HG03342 (cell line): Measurements from ENCODE around the gene SEC24D.
"Not testable (repeated sequence)": the region's sequence is repeated elsewhere in the genome, so short reads cannot be mapped to it uniquely, and the experiment has no call there.

Experiments used
- ATAC-seq: cut with Tn5 transposase; IDR thresholded peaks from one replicate; pipeline ENCODE4 v1.9.1; 2021; ENCODE audit warnings: mild to moderate bottlenecking, moderate library complexity; ENCODE audit not compliant: unreplicated experiment

Gene SEC24D

DNA sequence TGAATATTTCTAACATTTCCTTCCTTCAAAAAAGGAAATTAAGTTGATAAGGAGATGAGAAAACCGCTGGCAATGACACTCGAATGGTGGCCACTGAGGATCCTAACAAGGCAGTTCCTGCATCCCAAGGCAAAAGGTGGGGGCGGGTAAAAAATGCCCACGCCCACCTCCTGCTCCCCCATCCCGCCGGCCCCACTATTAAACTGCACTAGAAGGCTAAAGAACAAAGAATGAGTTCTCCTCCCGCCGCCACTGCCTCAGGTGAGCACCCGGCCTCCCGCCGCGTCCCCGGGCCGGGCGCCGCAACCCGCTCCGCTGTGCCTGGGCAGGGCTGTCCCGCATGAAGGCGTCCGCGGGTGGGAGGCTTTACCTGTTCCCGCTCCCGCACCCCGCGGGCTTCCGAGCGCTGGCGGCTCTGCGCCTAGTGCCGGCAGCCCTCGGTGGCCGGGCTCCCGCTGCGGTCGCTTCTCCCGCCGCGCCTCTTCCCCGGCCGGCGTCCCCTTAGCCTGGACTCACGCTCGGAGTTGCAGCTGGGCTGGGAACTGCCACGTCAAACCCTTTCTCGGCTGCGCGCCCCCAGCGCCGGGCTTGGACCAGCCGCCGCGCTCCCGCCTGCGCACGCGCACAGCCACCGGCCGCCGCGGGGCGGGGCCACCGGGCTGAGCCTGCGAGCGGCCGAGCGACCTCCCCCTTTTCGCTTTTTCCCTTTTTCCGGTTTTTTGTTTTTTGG is at the start of gene SEC24D:
TSS of gene SEC24D (minus strand) at position 556 of the 730 bp plus-strand sequence. CDS start 2,430 bp downstream, outside the sequence.
- peak; percentile 64 for ATAC-seq

DNA sequence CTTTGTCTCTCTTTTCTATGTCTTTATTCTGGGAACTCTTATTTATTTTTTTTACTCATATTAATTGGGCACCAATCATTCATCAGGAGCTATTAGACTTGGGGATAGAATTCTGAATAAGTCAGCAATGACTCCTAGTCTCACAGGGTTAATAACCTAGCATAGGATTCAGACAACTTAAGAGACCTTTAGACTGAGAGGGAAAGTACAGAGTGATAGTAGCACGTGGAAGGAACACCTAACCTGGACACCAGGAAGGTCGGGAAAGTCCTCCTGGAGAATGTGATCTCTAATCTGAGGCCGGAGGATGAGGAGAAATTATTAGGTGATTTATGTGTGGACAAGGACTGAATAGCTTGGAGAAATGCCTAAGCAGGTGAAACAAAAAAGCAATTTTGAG is 48.8 kb upstream of the SEC24D start:
- no peak for ATAC-seq

DNA sequence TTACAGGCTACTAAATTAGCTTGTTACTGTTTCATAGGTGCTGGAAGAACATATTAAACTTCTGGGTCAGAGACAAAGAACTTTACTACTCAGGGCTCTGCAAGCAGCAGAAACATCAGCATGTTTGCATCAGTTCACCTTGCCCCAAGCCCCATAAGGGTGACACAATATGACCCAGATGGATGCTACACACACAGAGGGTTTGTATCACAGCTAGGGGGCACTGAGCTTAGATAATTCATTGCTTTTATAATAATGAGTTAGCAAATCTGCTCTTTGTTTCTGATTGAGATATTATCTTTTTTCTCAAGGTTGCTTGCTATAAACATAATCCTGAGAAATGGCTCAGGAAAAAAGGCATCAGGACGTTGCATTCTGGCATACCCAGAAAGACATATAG is 47.9 kb upstream of the SEC24D start:
- ATAC-seq: no peak

GRCh38 chr4:118881512-118882146 is 45.7 kb upstream of the SEC24D start:
- no peak for ATAC-seq

GRCh38 chr4:118879409-118879808 is 43.5 kb upstream of the SEC24D start:
- no peak for ATAC-seq

DNA sequence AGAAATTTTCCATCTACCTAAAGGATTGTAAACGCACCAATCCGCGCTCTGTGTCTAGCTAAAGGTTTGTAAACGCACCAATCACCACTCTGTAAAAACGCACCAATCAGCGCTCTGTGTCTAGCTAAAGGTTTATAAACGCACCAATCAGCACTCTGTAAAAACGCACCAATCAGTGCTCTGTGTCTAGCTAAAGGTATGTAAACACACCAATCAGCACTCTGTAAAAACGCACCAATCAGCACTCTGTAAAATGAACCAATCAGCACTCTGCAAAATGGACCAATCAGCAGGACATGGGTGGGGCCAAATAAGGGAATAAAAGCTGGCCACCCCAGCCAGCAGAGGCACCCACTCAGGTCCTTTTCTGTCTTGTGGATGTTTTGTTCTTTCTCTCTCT is 42.6 kb upstream of the SEC24D start:
- ATAC-seq: not testable (repeated sequence)

GRCh38 chr4:118877797-118878196 is 41.9 kb upstream of the SEC24D start:
- ATAC-seq: no peak

GRCh38 chr4:118872181-118872580 is 36.3 kb upstream of the SEC24D start:
- ATAC-seq: no peak

GRCh38 chr4:118869808-118870342 is 33.9 kb upstream of the SEC24D start:
- ATAC-seq: no peak

DNA sequence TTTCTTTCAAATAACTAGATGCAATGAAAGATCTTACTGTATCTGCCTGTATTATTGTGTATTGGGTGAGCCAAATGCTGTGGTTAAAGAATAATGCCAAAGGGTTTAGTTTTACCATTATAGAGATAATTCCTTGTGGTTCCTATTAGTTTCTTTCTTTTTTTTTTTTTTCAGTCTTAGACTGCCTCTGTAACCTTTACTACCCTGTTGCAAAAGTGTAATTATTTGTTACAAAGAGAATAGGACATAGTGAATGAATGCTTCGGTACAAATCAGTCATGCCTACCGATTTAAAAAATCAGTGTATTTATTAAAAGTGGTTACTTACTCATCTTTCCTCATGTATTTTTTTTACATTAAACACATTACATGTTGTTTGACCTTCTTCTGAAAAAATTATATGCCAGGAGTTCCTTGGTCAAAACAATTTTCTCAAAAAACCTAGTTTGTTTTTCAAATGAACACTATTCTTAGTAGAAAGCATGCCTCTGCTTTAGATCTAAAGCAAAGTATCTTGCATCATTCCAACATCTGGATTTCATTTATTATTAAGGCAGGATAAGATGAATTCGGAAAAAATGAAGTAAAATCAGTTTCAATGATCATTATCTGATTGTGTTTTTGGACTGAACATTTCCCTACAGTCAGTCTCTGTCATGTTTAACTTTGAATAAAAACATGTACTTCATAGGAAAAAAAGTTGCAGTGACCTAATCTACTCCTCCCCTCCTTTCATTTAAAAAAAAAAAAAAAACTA is 31.6 kb upstream of the SEC24D start:
- no peak for ATAC-seq

DNA sequence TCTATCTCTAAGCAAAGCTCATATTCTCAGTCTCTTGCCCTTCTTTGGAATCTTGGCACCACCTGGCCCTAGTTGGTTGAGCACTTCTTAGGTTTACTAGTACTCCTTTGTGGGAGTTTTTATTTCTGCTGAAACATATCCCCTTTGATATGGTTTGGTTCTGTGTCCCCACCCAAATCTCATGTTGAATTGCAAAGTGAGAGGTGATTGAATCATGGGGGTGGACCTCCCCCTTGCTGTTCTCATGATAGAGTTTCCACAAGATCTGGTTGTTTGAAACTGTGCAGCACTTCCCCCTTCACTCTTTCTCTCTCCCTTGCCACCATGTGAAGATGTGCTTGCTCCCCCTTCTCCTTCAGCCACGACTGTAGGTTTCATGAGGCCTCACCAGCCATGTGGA is 30.5 kb upstream of the SEC24D start:
- no peak for ATAC-seq

DNA sequence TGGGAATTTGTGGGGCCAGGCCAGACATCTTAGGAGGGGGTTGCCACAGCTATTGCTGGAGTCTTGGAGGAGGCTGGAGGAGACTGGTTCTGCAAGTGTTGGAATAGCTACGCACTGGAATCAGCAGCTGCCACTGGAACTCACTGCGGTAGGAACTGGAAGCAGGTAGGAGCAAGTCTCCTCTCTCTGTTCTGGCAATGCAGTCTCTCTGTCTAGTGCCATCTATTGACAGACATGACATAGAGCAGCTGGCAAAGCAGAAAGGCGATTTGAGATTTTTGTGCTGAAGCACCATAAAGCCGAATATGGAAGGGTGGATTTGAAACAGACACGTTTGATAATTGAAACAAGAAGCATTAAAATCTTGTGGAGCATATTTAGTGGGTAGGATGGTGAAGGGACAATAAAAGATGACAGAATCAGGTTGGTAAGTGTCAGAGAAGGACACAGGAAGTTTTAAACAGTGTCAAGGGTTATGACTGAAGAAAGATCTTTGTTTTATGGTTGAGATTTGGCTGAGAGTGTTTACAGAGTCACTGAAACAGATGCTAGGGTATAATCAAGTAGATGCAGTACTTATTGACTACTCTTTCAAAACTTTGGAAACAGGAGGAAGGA is 29.3 kb upstream of the SEC24D start:
- peak; percentile 88 for ATAC-seq

GRCh38 chr4:118858779-118859178 is 22.9 kb upstream of the SEC24D start:
- no peak for ATAC-seq

GRCh38 chr4:118857760-118858159 is 21.8 kb upstream of the SEC24D start:
- ATAC-seq: no peak

DNA sequence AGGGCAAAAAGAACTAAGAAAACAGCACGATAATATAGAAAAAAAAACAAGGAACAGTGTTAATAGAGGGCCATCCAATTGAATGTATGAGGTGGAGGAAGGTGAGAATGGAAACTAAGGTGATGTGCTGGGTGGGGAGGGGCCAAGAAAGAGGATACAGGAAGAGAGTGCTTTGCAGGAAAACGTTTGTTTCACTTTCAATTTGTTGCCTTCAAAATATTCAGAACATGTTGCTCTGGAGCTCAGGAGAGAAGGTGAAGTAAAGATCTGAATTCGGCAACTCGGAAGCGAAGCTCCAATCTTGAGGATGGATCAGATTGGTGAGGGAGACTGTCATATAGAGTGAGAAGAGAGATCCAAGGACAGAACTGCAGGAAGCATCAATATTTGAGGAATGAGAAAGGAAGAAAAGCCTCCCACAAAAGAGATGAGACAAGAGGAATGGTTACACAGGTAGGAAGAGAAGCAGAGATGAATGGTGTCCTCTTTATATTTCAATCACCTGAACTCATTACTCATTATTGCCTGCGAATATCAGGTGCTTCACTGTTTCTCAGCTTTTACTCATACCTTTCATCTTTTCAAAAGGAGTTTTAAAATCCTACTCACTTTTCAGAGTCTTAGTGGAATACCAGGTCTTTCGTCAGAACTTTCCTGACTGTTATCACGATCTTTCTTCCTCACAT is 14.7 kb upstream of the SEC24D start:
- peak; percentile 95 for ATAC-seq

DNA sequence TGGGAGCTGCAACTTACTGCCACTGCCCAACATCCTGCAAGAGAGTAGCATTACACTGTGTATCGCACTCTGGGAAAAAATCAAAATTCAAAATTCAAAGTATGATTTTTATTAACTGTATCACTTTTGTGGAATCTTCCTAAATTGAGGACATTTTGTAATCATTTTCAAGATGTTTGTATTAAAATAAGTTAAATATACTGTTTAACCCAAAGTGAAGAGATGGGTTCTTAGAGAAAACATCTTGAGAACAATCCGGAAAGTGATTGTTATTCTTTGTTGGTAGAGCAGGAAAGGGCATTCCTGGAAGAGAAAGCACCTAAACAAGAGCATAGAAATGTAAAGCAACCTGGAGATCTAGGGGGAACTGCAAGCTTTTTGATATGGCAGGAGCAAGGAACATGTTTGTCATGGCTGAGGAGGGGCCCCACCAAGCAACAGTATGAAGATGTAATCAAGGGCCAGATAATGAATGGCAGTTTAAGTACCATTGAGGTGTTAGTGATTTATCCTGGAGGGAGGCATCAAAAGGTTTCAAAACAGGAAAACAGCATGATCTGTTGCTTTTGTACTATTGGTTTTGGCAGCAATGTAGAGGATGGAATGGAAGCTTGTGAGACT is 14.1 kb upstream of the SEC24D start:
- no peak for ATAC-seq

- ATAC-seq: no peak
Observed at GRCh38 chr4:118848901-118849300, 13.0 kb upstream of the SEC24D start.

- no peak for ATAC-seq
Observed at GRCh38 chr4:118848242-118848641, 12.3 kb upstream of the SEC24D start.

DNA sequence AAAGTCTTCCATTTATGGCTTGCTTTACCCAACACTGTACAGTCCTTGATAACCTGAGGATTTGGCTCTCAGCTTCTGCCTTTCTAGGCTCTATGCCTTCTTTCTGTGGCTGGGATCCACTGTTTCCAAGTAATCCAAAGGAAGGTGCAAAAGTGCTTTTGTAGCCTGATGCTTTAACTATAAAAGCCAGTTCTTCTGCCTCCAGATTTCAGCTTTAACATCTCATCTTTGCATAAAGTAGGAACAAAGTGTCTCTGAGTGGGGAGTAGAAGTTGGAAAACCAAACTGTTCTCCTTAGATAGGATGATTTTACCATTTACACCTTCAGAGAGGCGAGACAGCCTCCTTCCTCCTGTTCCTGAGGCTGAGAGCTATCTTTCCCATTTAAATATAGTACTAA is 11.1 kb upstream of the SEC24D start:
- no peak for ATAC-seq

DNA sequence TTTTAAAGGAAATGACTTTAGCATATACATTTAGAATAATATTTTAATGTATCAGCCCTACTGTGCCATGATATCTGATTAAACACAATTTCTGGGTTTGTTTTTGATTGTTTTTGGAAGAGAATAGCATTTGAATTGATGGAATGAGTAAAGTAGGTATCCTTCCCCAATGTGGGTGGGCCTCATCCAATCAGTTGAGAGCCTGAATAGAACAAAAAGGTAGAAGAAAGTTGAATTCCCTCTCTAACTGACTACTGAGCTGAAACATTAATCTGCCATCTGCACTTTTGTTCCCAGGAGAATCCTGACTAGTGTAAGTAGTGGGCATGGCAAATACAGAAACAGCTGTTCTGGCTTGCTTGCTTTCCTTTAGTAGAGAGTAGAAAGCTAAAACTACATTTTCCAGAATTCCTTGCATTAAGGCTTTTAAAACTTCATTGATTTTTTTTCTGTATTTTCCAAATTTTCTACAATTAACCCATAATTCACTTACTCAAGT is 9.7 kb upstream of the SEC24D start:
- no peak for ATAC-seq
